Measurements from ENCODE around the gene CPLANE2.
"Not testable (repeated sequence)": the region's sequence is repeated elsewhere in the genome, so short reads cannot be mapped to it uniquely, and the experiment has no call there.

DNA sequence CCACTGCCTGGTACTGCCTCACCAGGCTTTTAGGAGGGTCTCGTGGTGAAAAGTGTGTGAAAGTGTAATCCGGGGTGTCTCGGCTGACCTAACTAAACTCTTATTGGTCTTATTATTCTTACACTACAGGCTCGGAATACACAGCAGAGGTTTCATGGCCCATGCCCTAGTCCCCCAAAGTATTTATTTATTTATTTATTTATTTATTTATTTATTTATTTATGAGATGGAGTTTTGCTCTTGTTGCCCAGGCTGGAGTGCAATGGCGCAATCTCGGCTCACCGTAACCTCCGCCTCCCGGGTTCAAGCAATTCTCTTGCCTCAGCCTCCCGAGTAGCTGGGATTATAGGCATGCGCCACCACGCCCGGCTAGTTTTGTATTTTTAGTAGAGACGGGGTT lies 21.7 kb downstream of the CPLANE2 start:
- TF ChIP-seq POLR2AphosphoS5 (IDR thresholded peaks at IDR 0.05): not testable (repeated sequence)
- TF ChIP-seq, protein P1, sequence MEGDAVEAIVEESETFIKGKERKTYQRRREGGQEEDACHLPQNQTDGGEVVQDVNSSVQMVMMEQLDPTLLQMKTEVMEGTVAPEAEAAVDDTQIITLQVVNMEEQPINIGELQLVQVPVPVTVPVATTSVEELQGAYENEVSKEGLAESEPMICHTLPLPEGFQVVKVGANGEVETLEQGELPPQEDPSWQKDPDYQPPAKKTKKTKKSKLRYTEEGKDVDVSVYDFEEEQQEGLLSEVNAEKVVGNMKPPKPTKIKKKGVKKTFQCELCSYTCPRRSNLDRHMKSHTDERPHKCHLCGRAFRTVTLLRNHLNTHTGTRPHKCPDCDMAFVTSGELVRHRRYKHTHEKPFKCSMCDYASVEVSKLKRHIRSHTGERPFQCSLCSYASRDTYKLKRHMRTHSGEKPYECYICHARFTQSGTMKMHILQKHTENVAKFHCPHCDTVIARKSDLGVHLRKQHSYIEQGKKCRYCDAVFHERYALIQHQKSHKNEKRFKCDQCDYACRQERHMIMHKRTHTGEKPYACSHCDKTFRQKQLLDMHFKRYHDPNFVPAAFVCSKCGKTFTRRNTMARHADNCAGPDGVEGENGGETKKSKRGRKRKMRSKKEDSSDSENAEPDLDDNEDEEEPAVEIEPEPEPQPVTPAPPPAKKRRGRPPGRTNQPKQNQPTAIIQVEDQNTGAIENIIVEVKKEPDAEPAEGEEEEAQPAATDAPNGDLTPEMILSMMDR (IDR thresholded peaks at IDR 0.05): not testable (repeated sequence)

Data from transverse colon (tissue), 4 donors.